Measurements from ENCODE around the gene TMUB2.

Gene TMUB2

GRCh38 chr17:44203731-44204440 is 17.1 kb downstream of the TMUB2 start:
- no peak for DNase-seq (ENCODE audit: low read depth)

DNA sequence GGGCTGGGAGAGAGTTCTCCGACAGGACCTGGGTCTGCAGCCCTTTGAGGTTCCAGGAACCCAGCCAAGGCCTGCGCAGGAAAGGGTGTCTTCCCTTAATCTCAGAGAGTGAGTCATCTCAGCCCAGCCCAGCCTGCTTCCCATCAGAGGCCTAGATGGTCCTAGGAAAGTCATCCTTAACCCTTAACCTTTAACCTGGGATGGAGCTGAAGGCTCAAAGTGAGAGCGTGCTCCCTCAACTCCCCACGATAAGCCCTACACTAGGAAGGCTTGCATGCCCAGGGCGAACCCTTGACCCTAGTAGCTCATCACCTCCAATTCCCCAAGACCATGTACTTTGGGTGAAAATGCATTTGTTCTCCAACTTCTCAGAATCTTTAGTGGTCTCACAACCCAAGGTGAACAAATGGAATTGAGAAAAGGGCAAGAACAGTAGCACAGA is 17.7 kb downstream of the TMUB2 start:
- no peak for DNase-seq (ENCODE audit: low read depth)

GRCh38 chr17:44205962-44206824 is 19.4 kb downstream of the TMUB2 start:
- no peak for DNase-seq (ENCODE audit: low read depth)

GRCh38 chr17:44206825-44207155 is 20.0 kb downstream of the TMUB2 start:
- no peak for DNase-seq (ENCODE audit: low read depth)

DNA sequence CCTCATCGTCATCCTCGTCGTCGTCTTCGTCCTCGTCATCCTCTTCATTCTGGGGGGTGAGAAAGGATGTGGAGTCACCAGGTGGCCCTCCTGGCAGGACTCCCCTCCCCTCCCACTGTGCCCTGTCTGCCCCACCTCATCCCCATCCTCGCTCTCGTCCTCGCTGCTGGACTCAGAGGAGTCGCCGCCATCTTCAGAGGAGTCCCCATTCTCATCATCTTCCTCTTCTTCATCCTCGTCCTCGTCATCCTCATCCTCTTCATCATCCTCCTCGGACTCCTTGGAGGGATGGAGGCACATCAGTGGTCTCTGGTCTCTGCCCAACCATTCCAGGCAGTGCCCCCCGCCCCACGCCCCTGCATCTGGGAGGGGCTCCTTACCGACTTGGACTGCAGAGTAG is 20.5 kb downstream of the TMUB2 start:
- no peak for DNase-seq (ENCODE audit: low read depth)

GRCh38 chr17:44207743-44208142 is 21.0 kb downstream of the TMUB2 start:
- no peak for DNase-seq (ENCODE audit: low read depth)

DNA sequence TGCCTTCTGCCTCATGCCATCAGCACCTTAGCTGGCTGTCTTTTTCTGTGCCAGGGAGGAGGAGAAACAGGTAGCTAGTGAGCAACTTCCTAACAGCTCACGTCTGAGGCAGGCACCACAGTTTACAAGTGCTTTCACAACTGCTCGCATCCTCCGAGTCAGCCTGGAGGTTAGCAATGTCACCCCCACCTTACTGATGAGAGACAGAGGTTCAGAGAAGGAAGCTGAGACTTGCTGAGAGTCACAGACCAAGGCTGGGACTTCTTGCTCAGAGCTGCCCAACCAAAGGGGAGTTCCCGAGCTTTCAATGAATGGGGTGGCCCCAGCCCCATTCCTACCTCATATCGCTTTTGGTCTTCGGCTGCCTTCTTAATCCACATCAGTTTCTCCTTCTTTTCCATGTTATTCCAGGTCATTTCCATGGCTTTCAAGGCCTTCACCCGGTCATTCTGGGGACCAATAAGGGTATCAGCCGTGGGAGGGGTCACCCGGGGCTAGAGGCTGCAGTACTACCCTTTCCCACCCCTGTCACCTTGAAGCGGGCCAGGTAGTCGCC is 23.1 kb downstream of the TMUB2 start:
- no peak for DNase-seq (ENCODE audit: low read depth)

DNA sequence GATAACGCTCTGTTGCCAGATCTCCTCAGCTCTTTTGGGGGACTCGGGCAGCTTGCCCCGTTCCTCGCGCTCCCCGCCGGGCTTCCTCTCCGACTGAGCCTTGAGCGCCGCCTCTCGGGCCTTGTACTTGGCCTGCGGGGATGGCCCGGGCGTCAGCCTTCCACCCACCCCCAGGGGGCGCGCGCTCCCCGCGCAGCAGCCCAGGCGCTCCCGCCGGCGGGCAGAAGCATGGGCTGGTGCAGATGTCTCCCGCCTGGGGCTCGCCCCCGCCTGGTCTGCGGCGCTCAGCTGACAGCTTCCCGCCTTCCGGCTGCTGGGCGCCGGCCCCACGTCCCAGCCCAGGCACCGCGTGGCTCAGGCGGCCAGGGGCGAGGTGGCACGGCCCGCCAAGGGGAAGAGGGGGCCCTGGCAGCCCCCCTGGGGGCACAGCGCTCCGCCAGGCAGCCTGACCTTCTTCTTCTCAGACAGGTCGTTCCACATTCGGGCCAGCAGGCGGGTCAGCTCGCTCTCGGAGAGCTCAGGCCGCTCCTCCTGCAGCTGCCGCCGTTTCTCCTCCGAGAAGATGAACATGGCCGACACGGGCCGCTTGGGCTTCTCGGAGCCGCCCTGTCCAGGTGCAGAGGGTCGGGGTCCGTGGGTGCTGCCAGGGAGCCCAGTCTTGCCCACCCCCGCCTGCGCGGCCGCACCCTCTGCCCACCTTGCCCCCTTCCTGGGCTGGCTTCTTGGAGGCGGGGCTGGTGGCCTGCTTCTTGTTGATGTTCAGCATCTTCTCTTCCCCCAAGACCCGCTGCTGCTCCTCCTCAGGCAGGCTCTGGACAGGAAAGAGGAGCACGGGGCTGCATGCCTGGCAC is 23.8 kb downstream of the TMUB2 start:
- no peak for DNase-seq (ENCODE audit: low read depth)

GRCh38 chr17:44211281-44212265 is 24.8 kb downstream of the TMUB2 start:
- no peak for DNase-seq (ENCODE audit: low read depth)

DNA sequence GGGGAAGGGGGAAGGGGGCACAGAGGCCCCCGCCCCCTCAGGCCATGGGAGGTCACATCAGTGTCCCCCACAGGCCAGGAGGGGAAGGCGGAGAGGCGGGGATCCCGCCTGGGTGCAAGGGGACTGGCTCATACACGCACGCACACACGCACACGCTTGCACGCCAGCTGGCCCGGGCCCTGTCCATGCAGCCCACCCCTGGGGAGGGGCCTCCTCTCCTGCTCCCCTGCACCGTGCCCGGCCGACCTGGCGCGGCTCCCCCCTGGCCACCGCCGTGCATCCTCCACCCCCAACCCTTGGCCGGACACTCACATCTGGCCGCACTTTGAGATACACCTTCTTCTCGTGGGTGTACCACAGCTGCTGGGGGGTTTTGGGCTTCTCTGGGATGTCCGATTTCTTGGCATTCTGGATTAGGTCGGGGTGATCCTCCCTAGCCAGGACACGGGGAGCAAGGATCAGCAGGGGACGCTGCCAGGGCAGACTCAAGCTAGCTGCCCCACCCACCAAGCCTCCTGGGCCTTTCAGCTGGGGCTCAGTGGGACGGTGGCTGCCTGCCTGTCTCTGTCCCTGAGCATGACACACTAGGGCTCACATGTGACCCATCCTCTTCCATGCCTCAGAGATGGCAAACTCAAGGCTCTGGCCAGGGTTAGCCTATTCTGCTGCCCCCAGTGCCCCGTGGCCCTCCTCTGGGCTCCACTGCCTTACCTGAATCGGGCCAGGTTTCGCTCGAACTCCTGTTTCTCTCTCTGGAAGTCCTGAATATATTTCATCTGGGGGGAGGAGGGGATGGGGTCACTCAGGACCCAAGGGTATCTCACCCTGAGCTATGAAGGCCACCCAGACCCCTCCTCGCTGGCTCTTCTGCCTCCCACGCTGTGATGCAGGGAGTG is 26.0 kb downstream of the TMUB2 start:
- no peak for DNase-seq (ENCODE audit: low read depth)

GRCh38 chr17:44213403-44214229 is 26.8 kb downstream of the TMUB2 start:
- no peak for DNase-seq (ENCODE audit: low read depth)

DNA sequence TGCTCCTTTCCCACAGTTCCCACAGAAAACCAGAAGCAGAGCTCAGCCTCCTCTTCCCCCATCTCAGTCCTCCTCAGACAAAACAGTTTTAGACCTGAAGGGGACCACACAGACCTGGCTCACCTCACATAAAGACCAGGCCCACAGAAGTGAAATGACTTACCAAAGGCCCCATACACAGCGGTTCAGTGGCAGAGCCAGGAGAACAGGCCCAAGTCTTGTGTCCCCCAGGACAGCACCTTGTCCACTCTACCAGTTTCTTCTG is 27.4 kb downstream of the TMUB2 start:
- DNase-seq (ENCODE audit: low read depth) = no peak

GRCh38 chr17:44214896-44215295 is 28.1 kb downstream of the TMUB2 start:
- no peak for DNase-seq (ENCODE audit: low read depth)

GRCh38 chr17:44216173-44216572 is 29.4 kb downstream of the TMUB2 start:
- DNase-seq (ENCODE audit: low read depth) = no peak

GRCh38 chr17:44216694-44217093 is 29.9 kb downstream of the TMUB2 start:
- no peak for DNase-seq (ENCODE audit: low read depth)

- no peak for DNase-seq (ENCODE audit: low read depth)
Measured at GRCh38 chr17:44217738-44218343, 31.1 kb downstream of the TMUB2 start.

- no peak for DNase-seq (ENCODE audit: low read depth)
Measured at GRCh38 chr17:44218344-44219107, 31.8 kb downstream of the TMUB2 start.

- no peak for DNase-seq (ENCODE audit: low read depth)
Measured at GRCh38 chr17:44219108-44219615, 32.4 kb downstream of the TMUB2 start.
